ENCODE measurements around the gene USP54.
A peak's percentile ranks its signal among the peaks of the same experiment; 100 is the strongest.
"Not testable (repeated sequence)": the region's sequence is repeated elsewhere in the genome, so short reads cannot be mapped to it uniquely, and the experiment has no call there.

USP54 gene

GRCh38 chr10:73588656-73589055 lies 2.5 kb downstream of the USP54 start:
- Histone ChIP-seq H3K27ac (no peak overlapping the region), H3K4me3 (no peak overlapping the region)
- no peak for TF ChIP-seq CTCF (IDR thresholded peaks at IDR 0.05)
- no peak for DNase-seq (ENCODE audit: low spot score)

GRCh38 chr10:73586583-73586984 lies 4.6 kb downstream of the USP54 start:
- H3K4me3 ChIP-seq, result peak overlapping the region; percentile 14
- no peak for DNase-seq (ENCODE audit: low spot score)
- no peak for TF ChIP-seq CTCF (IDR thresholded peaks at IDR 0.05)
- peak overlapping the region; percentile 48 to 70 for H3K27ac ChIP-seq

GRCh38 chr10:73585327-73585726 lies 5.8 kb downstream of the USP54 start:
- H3K27ac ChIP-seq, result peak overlapping the region in 1 of 2 donors; percentile 14
- DNase-seq (ENCODE audit: low spot score), result no peak
- no peak for TF ChIP-seq CTCF (IDR thresholded peaks at IDR 0.05)

GRCh38 chr10:73584737-73585136 lies 6.4 kb downstream of the USP54 start:
- Histone ChIP-seq H3K4me3 (no peak overlapping the region), H3K27ac (no peak overlapping the region)
- no peak for TF ChIP-seq CTCF (IDR thresholded peaks at IDR 0.05)
- DNase-seq (ENCODE audit: low spot score), result no peak

More at GRCh38 chr10:73585327-73585726, 5.8 kb downstream of the USP54 start:
- H3K4me3 ChIP-seq, result no peak overlapping the region

GRCh38 chr10:73581918-73582317 lies 9.2 kb downstream of the USP54 start:
- no peak overlapping the region for H3K4me3 ChIP-seq
- no peak for DNase-seq (ENCODE audit: low spot score)
- no peak overlapping the region for H3K27ac ChIP-seq
- TF ChIP-seq CTCF (IDR thresholded peaks at IDR 0.05), result no peak

GRCh38 chr10:73578927-73579326 lies 12.2 kb downstream of the USP54 start:
- DNase-seq (ENCODE audit: low spot score); H3K4me3 ChIP-seq: not testable (repeated sequence)
- peak overlapping the region in 1 of 2 donors; percentile 89 for H3K27ac ChIP-seq

- Histone ChIP-seq H3K4me3 (no peak overlapping the region), H3K27ac (peak overlapping the region; percentile 89 to 92)
- DNase-seq (ENCODE audit: low spot score), result peak; percentile 89
- TF ChIP-seq CTCF (IDR thresholded peaks at IDR 0.05), result no peak
Observed at GRCh38 chr10:73577788-73578187, 13.4 kb downstream of the USP54 start.
